Gastrocnemius medialis (tissue), 4 donors: ENCODE data around the gene HIVEP3.

Experiments used
- POLR2A ChIP-seq, 2 donors: fragments of 450-650 bp; IDR thresholded peaks; one replicate each; pipeline ENCODE4 v1.6.1; 2017; ENCODE audit warnings: antibody characterized with exemption in 2 of 2, mild to moderate bottlenecking in 2 of 2, moderate library complexity in 2 of 2
- TF ChIP-seq, protein P1 (sequence below), 5 experiments: fragments of 450-650 bp in 3 of 5; fragments of 200-600 bp in 2 of 5; sonication (generic) in 2 of 5; IDR thresholded peaks in 4 of 5; conservative IDR thresholded peaks in 1 of 5; 1 replicate in 4 of 5; 2 replicates in 1 of 5; pipeline ENCODE4 v1.5.1; 2016 to 2019; ENCODE audit warnings: antibody characterized with exemption in 5 of 5, mild to moderate bottlenecking in 3 of 5, moderate library complexity in 3 of 5

DNA sequence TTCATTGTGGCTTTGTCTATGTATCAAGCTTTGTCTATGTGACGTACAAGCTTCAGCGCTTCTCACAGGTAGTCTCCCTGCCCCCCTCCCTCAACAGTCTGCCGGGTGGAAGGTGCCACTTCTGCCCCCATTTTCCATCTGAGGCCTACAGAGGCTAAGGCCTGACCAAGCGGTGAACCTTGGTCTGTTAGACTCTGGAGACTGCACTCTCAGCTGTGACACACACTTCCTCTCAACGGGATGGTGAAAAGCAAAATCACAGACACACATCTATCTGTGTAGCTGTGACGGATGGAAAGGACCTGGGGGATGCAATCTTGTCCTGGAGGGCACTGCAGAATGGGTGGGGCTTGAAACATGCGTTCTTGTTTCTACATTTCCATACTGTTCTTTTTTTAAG is 281.4 kb downstream of the HIVEP3 start:
- TF ChIP-seq, protein P1, sequence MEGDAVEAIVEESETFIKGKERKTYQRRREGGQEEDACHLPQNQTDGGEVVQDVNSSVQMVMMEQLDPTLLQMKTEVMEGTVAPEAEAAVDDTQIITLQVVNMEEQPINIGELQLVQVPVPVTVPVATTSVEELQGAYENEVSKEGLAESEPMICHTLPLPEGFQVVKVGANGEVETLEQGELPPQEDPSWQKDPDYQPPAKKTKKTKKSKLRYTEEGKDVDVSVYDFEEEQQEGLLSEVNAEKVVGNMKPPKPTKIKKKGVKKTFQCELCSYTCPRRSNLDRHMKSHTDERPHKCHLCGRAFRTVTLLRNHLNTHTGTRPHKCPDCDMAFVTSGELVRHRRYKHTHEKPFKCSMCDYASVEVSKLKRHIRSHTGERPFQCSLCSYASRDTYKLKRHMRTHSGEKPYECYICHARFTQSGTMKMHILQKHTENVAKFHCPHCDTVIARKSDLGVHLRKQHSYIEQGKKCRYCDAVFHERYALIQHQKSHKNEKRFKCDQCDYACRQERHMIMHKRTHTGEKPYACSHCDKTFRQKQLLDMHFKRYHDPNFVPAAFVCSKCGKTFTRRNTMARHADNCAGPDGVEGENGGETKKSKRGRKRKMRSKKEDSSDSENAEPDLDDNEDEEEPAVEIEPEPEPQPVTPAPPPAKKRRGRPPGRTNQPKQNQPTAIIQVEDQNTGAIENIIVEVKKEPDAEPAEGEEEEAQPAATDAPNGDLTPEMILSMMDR (IDR thresholded peaks at IDR 0.05 in 4 of 5, conservative IDR thresholded peaks at IDR 0.05 in 1 of 5), result no peak
- no peak for TF ChIP-seq POLR2A (IDR thresholded peaks at IDR 0.05)
